T-helper 2 cell treated with Interferon-gamma antibody and Interleukin-4, amounts not matched to agents 5 μg/mL and 100 μg/mL, for 36 hours (primary cell): ENCODE measurements around the gene KIFC3.
"Not testable (repeated sequence)": the region's sequence is repeated elsewhere in the genome, so short reads cannot be mapped to it uniquely, and the experiment has no call there.

ENCODE experiments used
- DNase-seq: peaks from one replicate; pipeline ENCODE4 v3.0.0; 2021; ENCODE audit warnings: low spot score
- H3K27ac Mint-ChIP-seq: one replicate; pipeline ENCODE4 v1.8.0; 2021; ENCODE audit warnings: mild to moderate bottlenecking, mixed read lengths
- H3K27me3 Mint-ChIP-seq: one replicate; pipeline ENCODE4 v1.8.0; 2021; ENCODE audit warnings: low read depth, mixed read lengths
- H3K36me3 Mint-ChIP-seq: one replicate; pipeline ENCODE4 v1.8.0; 2021; ENCODE audit warnings: low read depth, mixed read lengths
- H3K4me1 Mint-ChIP-seq: one replicate; pipeline ENCODE4 v1.8.0; 2021; ENCODE audit warnings: low read depth, mixed read lengths
- H3K4me3 Mint-ChIP-seq: one replicate; pipeline ENCODE4 v1.8.0; 2022; ENCODE audit warnings: mild to moderate bottlenecking, moderate library complexity, mixed read lengths
- H3K9me3 Mint-ChIP-seq: one replicate; pipeline ENCODE4 v1.8.0; 2021; ENCODE audit warnings: mixed read lengths

Gene KIFC3

GRCh38 chr16:57736419-57737351, 65.6 kb downstream of the KIFC3 start:
- peak overlapping the region; percentile 96 for H3K4me3 Mint-ChIP-seq
- peak overlapping the region; percentile 95 for H3K27ac Mint-ChIP-seq
- H3K36me3 Mint-ChIP-seq: peaks cover 13% of the 10 kb centered on the region
- peaks cover 10% of the 10 kb centered on the region for H3K4me1 Mint-ChIP-seq
- peaks cover 14% of the 10 kb centered on the region for H3K9me3 Mint-ChIP-seq
- no peaks in the 10 kb centered on the region for H3K27me3 Mint-ChIP-seq
- peak; percentile 42 for DNase-seq

DNA sequence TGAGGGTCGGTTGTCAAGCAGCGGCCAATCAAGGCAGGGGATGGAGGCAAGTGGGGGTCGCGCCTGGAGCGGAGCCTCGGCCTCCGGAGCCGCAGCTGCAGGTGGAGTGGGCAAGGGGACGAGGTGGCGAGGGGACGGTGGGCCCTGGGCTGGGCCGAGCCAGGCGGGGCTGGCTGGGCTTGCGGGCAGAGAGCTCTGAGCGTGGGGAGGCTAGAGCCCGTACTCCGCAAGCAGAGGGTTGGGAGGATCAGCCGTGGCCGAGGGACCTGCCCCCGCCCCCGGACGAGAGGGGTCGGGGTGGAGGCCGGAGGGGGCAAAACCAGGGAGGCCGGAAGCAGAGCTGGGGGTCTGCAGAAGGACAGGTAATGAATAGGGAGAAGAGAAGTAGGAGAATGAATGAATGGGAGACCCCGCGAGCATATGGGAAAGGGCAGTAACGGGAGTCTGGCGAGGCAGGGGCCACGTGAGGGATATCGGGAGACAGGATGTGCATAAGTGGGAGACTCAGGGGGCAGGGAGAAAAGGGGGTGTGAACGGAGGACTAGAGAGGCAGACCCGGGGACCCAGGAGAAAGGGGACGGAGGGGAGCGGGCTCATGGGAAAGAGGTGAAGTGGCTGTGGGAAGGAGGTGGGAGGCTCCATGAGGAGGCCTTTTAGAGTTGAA, 66.4 kb downstream of the KIFC3 start, which contains the start of gene KATNB1:
Gene KATNB1 (plus strand): TSS at position 16 of the 664 bp plus-strand sequence. CDS start 1,474 bp downstream, outside the sequence.
- DNase-seq: no peak
- H3K4me3 Mint-ChIP-seq: peak within 1 kb of the TSS; percentile 96

DNA sequence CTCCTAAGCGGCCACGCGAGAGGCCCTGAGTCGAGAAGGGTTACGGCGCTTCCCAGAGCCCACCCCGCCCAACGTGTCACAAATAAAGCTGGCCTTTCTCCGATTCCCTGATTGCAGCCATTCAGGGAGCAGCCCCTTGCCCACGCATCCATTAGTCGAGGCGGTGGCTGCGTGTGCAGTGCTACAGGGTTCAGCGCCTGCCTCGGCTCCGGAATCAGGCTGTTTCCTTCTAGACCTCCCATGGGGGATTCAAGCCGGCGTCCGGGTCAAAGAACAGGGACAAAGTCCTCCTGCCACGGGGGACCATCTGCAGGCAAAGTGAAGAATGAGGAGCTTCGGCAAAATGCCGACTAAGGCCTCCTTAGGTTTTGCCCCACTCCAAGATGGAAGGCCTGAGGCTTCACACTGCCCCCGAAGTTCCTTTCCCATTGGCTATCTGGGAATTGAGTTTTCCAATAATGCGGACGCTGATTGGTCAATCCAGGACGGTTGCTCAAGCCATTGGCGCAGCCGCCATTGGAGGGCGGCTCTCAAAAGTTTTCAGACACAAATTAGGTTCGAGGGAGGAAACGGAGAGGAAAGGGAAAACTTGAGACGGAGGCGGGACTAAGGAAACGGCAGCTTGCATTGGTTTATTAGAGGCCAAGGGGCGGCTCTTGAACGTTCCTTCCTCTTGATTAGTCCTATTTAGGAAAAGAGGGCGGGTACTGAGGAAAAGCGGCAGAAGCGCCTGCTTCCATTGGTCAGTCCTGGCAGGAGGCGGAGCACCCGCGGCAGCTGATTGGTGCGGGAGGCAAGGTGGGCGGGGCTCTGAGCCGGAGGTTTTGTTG, 67.2 kb downstream of the KIFC3 start:
- Mint-ChIP-seq H3K4me3 (peak overlapping the region; percentile 96), H3K9me3 (peaks cover 19% of the 10 kb centered on the region), H3K36me3 (peaks cover 13% of the 10 kb centered on the region), H3K27ac (peak overlapping the region; percentile 95), H3K4me1 (peaks cover 10% of the 10 kb centered on the region), H3K27me3 (no peaks in the 10 kb centered on the region)
- peak; percentile 97 for DNase-seq

More for the DNA sequence above, 66.4 kb downstream of the KIFC3 start, which contains the start of gene KATNB1:
- Mint-ChIP-seq H3K9me3 (peaks cover 19% of the 10 kb centered on the region), H3K27ac (peak within 1 kb of the TSS; percentile 95), H3K36me3 (peaks cover 13% of the 10 kb centered on the region), H3K27me3 (no peaks in the 10 kb centered on the region), H3K4me1 (peaks cover 10% of the 10 kb centered on the region)

DNA sequence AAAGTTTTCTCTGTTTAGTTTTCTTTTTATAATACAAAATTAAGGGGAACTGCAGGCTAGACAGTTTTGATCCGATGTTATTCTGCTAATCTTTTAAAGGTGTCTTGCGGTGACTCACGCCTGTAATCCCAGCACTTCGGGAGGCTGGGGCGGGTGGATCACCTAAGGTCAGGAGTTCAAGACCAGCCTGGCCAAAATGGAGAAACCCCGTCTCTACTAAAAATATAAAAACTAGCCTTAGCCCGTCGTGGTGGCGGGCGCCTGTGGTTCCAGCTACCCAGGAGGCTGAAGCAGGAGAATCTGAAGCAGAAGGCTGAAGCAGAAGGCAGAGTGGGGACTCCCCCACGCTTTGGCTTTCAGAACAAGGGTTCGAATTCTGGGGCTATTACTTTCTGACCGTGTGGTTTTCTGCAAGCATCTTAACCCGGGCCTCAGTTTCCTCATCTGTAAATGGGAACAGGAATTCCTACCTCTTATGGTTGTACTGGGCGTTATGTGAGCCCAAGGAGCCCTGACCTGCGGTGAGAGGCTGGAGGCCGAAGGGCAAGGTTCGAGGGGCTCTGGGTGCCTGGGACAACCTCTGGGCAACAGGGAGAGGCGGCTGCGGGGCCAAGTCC, 67.9 kb downstream of the KIFC3 start:
- Mint-ChIP-seq H3K27me3 (no peaks in the 10 kb centered on the region), H3K4me3 (peak overlapping the region; percentile 96), H3K4me1 (peaks cover 10% of the 10 kb centered on the region)

GRCh38 chr16:57732714-57733113, 69.6 kb downstream of the KIFC3 start:
- no peaks in the 10 kb centered on the region for H3K27me3 Mint-ChIP-seq
- no peak for DNase-seq
- H3K4me3 Mint-ChIP-seq: peak overlapping the region; percentile 35
- peaks cover 13% of the 10 kb centered on the region for H3K36me3 Mint-ChIP-seq
- peaks cover 10% of the 10 kb centered on the region for H3K4me1 Mint-ChIP-seq
- peaks cover 19% of the 10 kb centered on the region for H3K9me3 Mint-ChIP-seq
- H3K27ac Mint-ChIP-seq: no peak overlapping the region

More for the DNA sequence above, 67.9 kb downstream of the KIFC3 start:
- no peak for DNase-seq
- peak overlapping the region; percentile 95 for H3K27ac Mint-ChIP-seq
- peaks cover 13% of the 10 kb centered on the region for H3K36me3 Mint-ChIP-seq
- peaks cover 19% of the 10 kb centered on the region for H3K9me3 Mint-ChIP-seq

- Mint-ChIP-seq H3K36me3 (peaks cover 11% of the 10 kb centered on the region), H3K4me1 (peaks cover 7% of the 10 kb centered on the region), H3K4me3 (no peak overlapping the region), H3K9me3 (peaks cover 19% of the 10 kb centered on the region), H3K27me3 (no peaks in the 10 kb centered on the region), H3K27ac (no peak overlapping the region)
- no peak for DNase-seq
Measured at GRCh38 chr16:57732037-57732436, 70.3 kb downstream of the KIFC3 start.

- peaks cover 19% of the 10 kb centered on the region for H3K9me3 Mint-ChIP-seq
- no peak for DNase-seq
- H3K27me3 Mint-ChIP-seq: no peaks in the 10 kb centered on the region
- H3K27ac Mint-ChIP-seq: no peak overlapping the region
- peaks cover 11% of the 10 kb centered on the region for H3K36me3 Mint-ChIP-seq
- no peak overlapping the region for H3K4me3 Mint-ChIP-seq
- H3K4me1 Mint-ChIP-seq: peaks cover under 1% of the 10 kb centered on the region
Measured at GRCh38 chr16:57730771-57731730, 71.2 kb downstream of the KIFC3 start.

- H3K36me3 Mint-ChIP-seq, H3K27ac Mint-ChIP-seq, H3K27me3 Mint-ChIP-seq, H3K4me3 Mint-ChIP-seq, H3K4me1 Mint-ChIP-seq, DNase-seq: not testable (repeated sequence)
- H3K9me3 Mint-ChIP-seq: peaks cover 19% of the 10 kb centered on the region
Measured at GRCh38 chr16:57729852-57730251, 72.4 kb downstream of the KIFC3 start.

DNA sequence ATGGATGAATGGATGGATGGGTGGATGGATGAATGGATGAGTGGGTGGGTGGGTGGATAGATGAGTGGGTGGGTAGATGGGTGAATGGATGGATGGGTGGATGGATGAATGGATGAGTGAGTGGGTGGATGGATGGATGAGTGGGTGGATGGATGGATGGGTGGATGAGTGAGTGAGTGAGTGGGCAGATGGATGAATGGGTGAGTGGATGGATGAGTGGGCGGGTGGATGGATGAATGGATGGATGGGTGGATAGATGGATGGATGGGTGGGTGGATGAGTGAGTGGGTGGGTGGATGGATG, 73.2 kb downstream of the KIFC3 start:
- no peak overlapping the region for H3K4me3 Mint-ChIP-seq
- peaks cover 9% of the 10 kb centered on the region for H3K36me3 Mint-ChIP-seq
- no peaks in the 10 kb centered on the region for H3K27me3 Mint-ChIP-seq
- peaks cover 19% of the 10 kb centered on the region for H3K9me3 Mint-ChIP-seq
- H3K27ac Mint-ChIP-seq: no peak overlapping the region
- no peak for DNase-seq
- no peaks in the 10 kb centered on the region for H3K4me1 Mint-ChIP-seq

GRCh38 chr16:57728336-57729181, 73.7 kb downstream of the KIFC3 start:
- H3K27ac Mint-ChIP-seq: no peak overlapping the region
- H3K27me3 Mint-ChIP-seq: no peaks in the 10 kb centered on the region
- no peaks in the 10 kb centered on the region for H3K4me1 Mint-ChIP-seq
- H3K36me3 Mint-ChIP-seq: peaks cover 9% of the 10 kb centered on the region
- peaks cover 19% of the 10 kb centered on the region for H3K9me3 Mint-ChIP-seq
- DNase-seq: peak; percentile 23
- no peak overlapping the region for H3K4me3 Mint-ChIP-seq

GRCh38 chr16:57727610-57728009, 74.7 kb downstream of the KIFC3 start:
- peaks cover 10% of the 10 kb centered on the region for H3K9me3 Mint-ChIP-seq
- no peaks in the 10 kb centered on the region for H3K27me3 Mint-ChIP-seq
- no peak overlapping the region for H3K27ac Mint-ChIP-seq
- H3K4me1 Mint-ChIP-seq: no peaks in the 10 kb centered on the region
- H3K4me3 Mint-ChIP-seq: no peak overlapping the region
- no peak for DNase-seq
- H3K36me3 Mint-ChIP-seq: peaks cover under 1% of the 10 kb centered on the region

- Mint-ChIP-seq H3K4me3 (no peak overlapping the region), H3K27me3 (no peaks in the 10 kb centered on the region), H3K36me3 (no peaks in the 10 kb centered on the region), H3K9me3 (peaks cover 4% of the 10 kb centered on the region), H3K27ac (no peak overlapping the region), H3K4me1 (no peaks in the 10 kb centered on the region)
- DNase-seq: no peak
Measured at GRCh38 chr16:57726433-57726947, 75.8 kb downstream of the KIFC3 start.
